Measurements from ENCODE around the gene ABRAXAS1. TPM values are rescaled to one million over a fixed set of nuclear protein-coding genes. Genes with fewer than 3 reads are reported as not detected.

ABRAXAS1 gene
- total and polyA plus RNA-seq, 2 of the 13 experiments (the other 11 are each of a cell fraction or from before 2014, with no cell fraction given), result 14.1 to 14.7 TPM

GRCh38 chr4:83484500-83485461, at the start of gene ABRAXAS1 (continued):
- TF ChIP-seq ZBTB7A (CRISPR knock-in tag; IDR thresholded peaks at IDR 0.05) (peak; percentile 72; the same call in 1 of the 2 replicates), ZSCAN9 (CRISPR knock-in tag; IDR thresholded peaks at IDR 0.05; ENCODE audit: borderline replicate concordance) (peak; percentile 55; the same call in 1 of the 2 replicates), SKI (IDR thresholded peaks at IDR 0.05; ENCODE audit: partially characterized antibody) (peak; percentile 22), ZFP1 (CRISPR knock-in tag; IDR thresholded peaks at IDR 0.05) (no peak), ZBTB34 (CRISPR knock-in tag; IDR thresholded peaks at IDR 0.05) (no peak), ZFP41 (CRISPR knock-in tag; IDR thresholded peaks at IDR 0.05; ENCODE audit: borderline replicate concordance) (no peak), NR3C1 (CRISPR knock-in tag; IDR thresholded peaks at IDR 0.05) (no peak), AFF4 (CRISPR knock-in tag; IDR thresholded peaks at IDR 0.05) (no peak), ARNTL (CRISPR knock-in tag; IDR thresholded peaks at IDR 0.05) (no peak), ZSCAN31 (CRISPR knock-in tag; IDR thresholded peaks at IDR 0.05; ENCODE audit: low read depth) (peak; percentile 94), SNAI1 (CRISPR knock-in tag; IDR thresholded peaks at IDR 0.05; ENCODE audit: borderline replicate concordance) (no peak), CREB1 (IDR thresholded peaks at IDR 0.05) (no peak), CREB1 (CRISPR knock-in tag; IDR thresholded peaks at IDR 0.05) (no peak), ELF4 (CRISPR knock-in tag; IDR thresholded peaks at IDR 0.05; ENCODE audit: borderline replicate concordance) (no peak), TBX2 (CRISPR knock-in tag; IDR thresholded peaks at IDR 0.05; ENCODE audit: borderline replicate concordance) (peak; percentile 64; the same call in 1 of the 2 replicates), LCORL (IDR thresholded peaks at IDR 0.05) (no peak), LCORL (CRISPR knock-in tag; IDR thresholded peaks at IDR 0.05) (peak; percentile 54), CBFB (CRISPR knock-in tag; IDR thresholded peaks at IDR 0.05) (no peak), ZNF446 (CRISPR knock-in tag; IDR thresholded peaks at IDR 0.05) (peak; percentile 53; the same call in 1 of the 2 replicates), CSRNP2 (CRISPR knock-in tag; conservative IDR thresholded peaks at IDR 0.05; ENCODE audit: low read depth) (peak; percentile 37; the same call in 1 of the 2 replicates), SRF (IDR thresholded peaks at IDR 0.05; ENCODE audit: low read depth, low read length) (no peak), ZNF878 (CRISPR knock-in tag; IDR thresholded peaks at IDR 0.05) (peak; percentile 58; the same call in 1 of the 2 replicates), SOX6 (IDR thresholded peaks at IDR 0.05) (no peak), SOX6 (CRISPR knock-in tag; IDR thresholded peaks at IDR 0.05) (peak; percentile 37), SMARCC2 (IDR thresholded peaks at IDR 0.05) (no peak), SNRNP70 (IDR thresholded peaks at IDR 0.05; ENCODE audit: low read depth, low read length) (no peak)

All from HepG2 (cell line).